GM23338 (cell line): Measurements from ENCODE around the gene SUPT3H. TPM values are rescaled to one million over a fixed set of nuclear protein-coding genes. Genes with fewer than 3 reads are reported as not detected.

Experiments
- ATAC-seq: fragments of 200-7000 bp; cut with Tn5 transposase; 3 replicates; pipeline ENCODE4 v1.9.1; 2020
- DNase-seq: peaks from one replicate; pipeline ENCODE4 v3.0.0-alpha.2; 2015; ENCODE audit warnings: low spot score
- H2AFZ ChIP-seq: fragments of 200-600 bp; sonication (generic); 2 replicates; pipeline ENCODE4 v1.8.0; 2016; ENCODE audit warnings: antibody characterized with exemption, mild to moderate bottlenecking, moderate library complexity
- H3F3A ChIP-seq: fragments of 200-600 bp; sonication (generic); replicated peaks from 2 replicates; pipeline ENCODE4 v1.8.0; 2017; ENCODE audit warnings: antibody characterized with exemption, mixed run types, low read depth
- H3K27ac ChIP-seq: fragments of 200-600 bp; sonication (generic); 2 replicates; pipeline ENCODE4 v1.6.1; 2016; ENCODE audit warnings: low read depth
- H3K27me3 ChIP-seq: fragments of 200-600 bp; sonication (generic); 2 replicates; pipeline ENCODE4 v1.8.0; 2016; ENCODE audit warnings: mild to moderate bottlenecking, mixed run types, moderate library complexity; ENCODE audit not compliant: insufficient read depth
- H3K36me3 ChIP-seq: fragments of 200-600 bp; sonication (generic); 2 replicates; pipeline ENCODE4 v1.8.0; 2016; ENCODE audit warnings: mild to moderate bottlenecking; ENCODE audit not compliant: insufficient read depth
- H3K4me1 ChIP-seq: fragments of 200-600 bp; sonication (generic); 2 replicates; pipeline ENCODE4 v1.8.0; 2016; ENCODE audit warnings: mild to moderate bottlenecking, moderate library complexity; ENCODE audit not compliant: insufficient read depth
- H3K4me2 ChIP-seq: fragments of 200-600 bp; sonication (generic); 2 replicates; pipeline ENCODE4 v1.7.1; 2017; ENCODE audit warnings: mixed run types
- H3K4me3 ChIP-seq: fragments of 200-600 bp; sonication (generic); 2 replicates; pipeline ENCODE4 v1.6.1; 2016; ENCODE audit warnings: mixed run types
- H3K79me2 ChIP-seq: fragments of 200-600 bp; sonication (generic); replicated peaks from 2 replicates; pipeline ENCODE4 v1.8.0; 2017; ENCODE audit warnings: mild to moderate bottlenecking; ENCODE audit not compliant: insufficient read depth
- H3K9me2 ChIP-seq: fragments of 200-600 bp; sonication (generic); 2 replicates; pipeline ENCODE4 v1.8.0; 2017; ENCODE audit not compliant: insufficient read depth
- H4K20me1 ChIP-seq: fragments of 200-600 bp; sonication (generic); replicated peaks from 2 replicates; pipeline ENCODE4 v1.8.0; 2017; ENCODE audit warnings: mild to moderate bottlenecking; ENCODE audit not compliant: insufficient read depth
- H3K27ac Mint-ChIP-seq: 2 replicates; pipeline ENCODE4 v1.8.0; 2020; ENCODE audit warnings: inconsistent platforms, mild to moderate bottlenecking, moderate library complexity, mixed read lengths
- H3K27me3 Mint-ChIP-seq: 3 replicates; pipeline ENCODE4 v1.8.0; 2022; ENCODE audit warnings: low read depth, mild to moderate bottlenecking, moderate library complexity, mixed read lengths, inconsistent platforms; ENCODE audit not compliant: insufficient read depth, poor library complexity
- H3K36me3 Mint-ChIP-seq: 3 replicates; pipeline ENCODE4 v1.8.0; 2021; ENCODE audit warnings: low read depth, mild to moderate bottlenecking, inconsistent platforms, moderate library complexity, mixed read lengths
- H3K4me1 Mint-ChIP-seq: 3 replicates; pipeline ENCODE4 v1.8.0; 2020; ENCODE audit warnings: mild to moderate bottlenecking, inconsistent platforms, mixed read lengths
- H3K4me3 Mint-ChIP-seq: 3 replicates; pipeline ENCODE4 v1.8.0; 2021; ENCODE audit warnings: moderate library complexity, mild to moderate bottlenecking, inconsistent platforms, mixed read lengths
- H3K9me3 Mint-ChIP-seq: 3 replicates; pipeline ENCODE4 v1.8.0; 2020; ENCODE audit warnings: moderate library complexity, mild to moderate bottlenecking, inconsistent platforms, mixed read lengths
- CREB1 ChIP-seq: fragments of 250-450 bp; sonication (Bioruptor Pico); IDR thresholded peaks from 2 replicates; pipeline ENCODE4 v1.5.0; 2020; ENCODE audit warnings: low read depth, mild to moderate bottlenecking, moderate library complexity
- CTCF ChIP-seq, 2 experiments: fragments of 200-600 bp in 1 of 2; sonication (generic) in 1 of 2; conservative IDR thresholded peaks; 2 replicates each; pipeline versions ENCODE4 v1.5.1 to v1.6.1; 2016 to 2017; ENCODE audit warnings: antibody characterized with exemption in 2 of 2, low read depth in 2 of 2, mild to moderate bottlenecking in 2 of 2, moderate library complexity in 1 of 2
- ETS1 ChIP-seq: IDR thresholded peaks from 2 replicates; pipeline ENCODE4 v1.6.1; 2016; ENCODE audit warnings: antibody characterized with exemption
- EZH2 ChIP-seq: fragments of 200-600 bp; sonication (generic); IDR thresholded peaks from one replicate; pipeline ENCODE4 v1.8.0; 2017; ENCODE audit warnings: antibody characterized with exemption, mild to moderate bottlenecking, low read depth; ENCODE audit not compliant: unreplicated experiment
- EZH2phosphoT487 ChIP-seq: fragments of 200-600 bp; sonication (generic); IDR thresholded peaks from one replicate; pipeline ENCODE4 v1.8.1; 2018; ENCODE audit warnings: antibody characterized with exemption; ENCODE audit not compliant: unreplicated experiment
- JUNB ChIP-seq: IDR thresholded peaks from one replicate; pipeline ENCODE4 v1.6.1; 2016; ENCODE audit warnings: antibody characterized with exemption; ENCODE audit not compliant: unreplicated experiment
- NANOG ChIP-seq: IDR thresholded peaks from 2 replicates; pipeline ENCODE4 v1.6.1; 2016; ENCODE audit warnings: antibody characterized with exemption, borderline replicate concordance
- REST ChIP-seq: IDR thresholded peaks from one replicate; pipeline ENCODE4 v1.6.1; 2018; ENCODE audit warnings: antibody characterized with exemption; ENCODE audit not compliant: unreplicated experiment
- STAT1 ChIP-seq: IDR thresholded peaks from one replicate; pipeline ENCODE4 v1.6.1; 2016; ENCODE audit warnings: antibody characterized with exemption; ENCODE audit not compliant: unreplicated experiment
- ZNF462 ChIP-seq: fragments of 250-450 bp; sonication (Bioruptor Pico); IDR thresholded peaks from 2 replicates; pipeline ENCODE4 v1.5.0; 2020; ENCODE audit warnings: mild to moderate bottlenecking, moderate library complexity
- polyA plus RNA-seq: library from polyadenylated mRNA; unstranded; fragments of >200 nt; fragmentation: Nextera tagmentation; extraction: Ambion mirVana; gene quantifications from 2 replicates; pipeline ENCODE4 v1.2.1, GENCODE V29; 2016
- total RNA-seq: library from RNA; depleted of rRNA; stranded (reverse); fragments of >200 nt; shearing (Covaris generic); gene quantifications from 2 replicates; pipeline ENCODE4 v1.2.3, GENCODE V29; 2014

Gene SUPT3H
- total and polyA plus RNA-seq, 2 experiments from 2014 or later = 11.4 to 30.1 TPM

- TF ChIP-seq ZNF462 = no peak
- TF ChIP-seq NANOG = no peak
- TF ChIP-seq CREB1 (CRISPR knock-in tag) = no peak
- no peak for TF ChIP-seq EZH2phosphoT487
- TF ChIP-seq EZH2 = no peak
Observed at GRCh38 chr6:44855562-44856411, 521.9 kb downstream of the SUPT3H start (continued).

GRCh38 chr6:44854712-44855443 is 522.9 kb downstream of the SUPT3H start:
- Histone ChIP-seq H3K79me2 (no peaks in the 10 kb centered on the region), H3K27ac (no peak overlapping the region), H3K4me2 (no peak overlapping the region), H4K20me1 (no peaks in the 10 kb centered on the region), H3F3A (no peaks in the 10 kb centered on the region), H3K9me2 (no peaks in the 10 kb centered on the region), H3K4me1 (no peaks in the 10 kb centered on the region), H3K4me3 (no peak overlapping the region), H2AFZ (no peak overlapping the region), H3K36me3 (no peaks in the 10 kb centered on the region), H3K27me3 (no peaks in the 10 kb centered on the region)
- H3K4me3 Mint-ChIP-seq = no peak overlapping the region
- DNase-seq (no peak), ATAC-seq (no peak)
- no peaks in the 10 kb centered on the region for H3K27me3 Mint-ChIP-seq
- no peaks in the 10 kb centered on the region for H3K9me3 Mint-ChIP-seq
- H3K36me3 Mint-ChIP-seq = no peaks in the 10 kb centered on the region
- H3K27ac Mint-ChIP-seq = no peak overlapping the region
- H3K4me1 Mint-ChIP-seq = no peaks in the 10 kb centered on the region
- no peak for TF ChIP-seq NANOG
- no peak for TF ChIP-seq ETS1
- TF ChIP-seq REST = no peak
- no peak for TF ChIP-seq JUNB
- no peak for TF ChIP-seq CREB1 (CRISPR knock-in tag)
- TF ChIP-seq EZH2phosphoT487 = no peak
- no peak for TF ChIP-seq STAT1
- TF ChIP-seq CTCF (conservative IDR thresholded peaks at IDR 0.05; ENCODE audit: low read depth in 2 of 2) = no peak
